HepG2 (cell line): ENCODE measurements around the gene ODAD4. TPM values are rescaled to one million over a fixed set of nuclear protein-coding genes. Genes with fewer than 3 reads are reported as not detected.

Source experiments
- AGO1 ChIP-seq: fragments of 200-400 bp; formaldehyde crosslinking; IDR thresholded peaks from 2 replicates; pipeline ENCODE4 v1.6.1; 2017; ENCODE audit warnings: mild to moderate bottlenecking, low read depth, low read length, moderate library complexity; ENCODE audit not compliant: poor library complexity, severe bottlenecking
- CEBPG ChIP-seq: IDR thresholded peaks from 2 replicates; pipeline ENCODE4 v1.6.1; 2016
- EP300 ChIP-seq, 3 experiments: sonication (generic) in 1 of 3; formaldehyde crosslinking in 1 of 3; IDR thresholded peaks; 2 replicates each; pipeline versions ENCODE4 v1.5.1 to v1.6.1; 2011 to 2020; ENCODE audit warnings: low read depth in 2 of 3, low read length in 2 of 3, borderline replicate concordance in 1 of 3, improper control_type of control experiment in 1 of 3, mild to moderate bottlenecking in 1 of 3, missing genetic modification reagents in 1 of 3, moderate library complexity in 1 of 3
- GTF3A ChIP-seq: sonication (generic); formaldehyde crosslinking; conservative IDR thresholded peaks from 2 replicates; pipeline ENCODE4 v1.4.0; 2020; ENCODE audit warnings: mild to moderate bottlenecking, missing genetic modification reagents
- HDAC2 ChIP-seq: sonication (generic); formaldehyde crosslinking; IDR thresholded peaks from 2 replicates; pipeline ENCODE4 v1.4.0; 2020; ENCODE audit warnings: missing genetic modification reagents
- HNF4A ChIP-seq: sonication (generic); formaldehyde crosslinking; IDR thresholded peaks from 2 replicates; pipeline ENCODE4 v1.4.0; 2020; ENCODE audit warnings: missing genetic modification reagents
- MED8 ChIP-seq: sonication (generic); formaldehyde crosslinking; IDR thresholded peaks from 2 replicates; pipeline ENCODE4 v1.8.1; 2023; ENCODE audit warnings: mild to moderate bottlenecking, missing genetic modification reagents; ENCODE audit not compliant: insufficient replicate concordance
- MTERF4 ChIP-seq: sonication (generic); formaldehyde crosslinking; IDR thresholded peaks from 2 replicates; pipeline ENCODE4 v1.8.0; 2023; ENCODE audit warnings: mild to moderate bottlenecking, missing genetic modification reagents
- MXD1 ChIP-seq: sonication (generic); formaldehyde crosslinking; IDR thresholded peaks from 2 replicates; pipeline ENCODE4 v1.4.0; 2020; ENCODE audit warnings: mild to moderate bottlenecking, missing genetic modification reagents
- NFIC ChIP-seq: IDR thresholded peaks from 2 replicates; pipeline ENCODE4 v1.6.1; 2012; ENCODE audit warnings: mild to moderate bottlenecking, low read length, inconsistent platforms
- PAWR ChIP-seq: sonication (generic); formaldehyde crosslinking; IDR thresholded peaks from 2 replicates; pipeline ENCODE4 v1.4.0; 2020; ENCODE audit warnings: missing genetic modification reagents, mild to moderate bottlenecking, borderline replicate concordance
- TAF15 ChIP-seq: fragments of 200-400 bp; formaldehyde crosslinking; IDR thresholded peaks from one replicate; pipeline ENCODE4 v1.6.1; 2018; ENCODE audit warnings: mild to moderate bottlenecking, low read depth, low read length; ENCODE audit not compliant: poor library complexity, severe bottlenecking
- TBX3 ChIP-seq: fragments of 450-650 bp; IDR thresholded peaks from 2 replicates; pipeline ENCODE4 v1.6.1; 2017; ENCODE audit warnings: antibody characterized with exemption, mild to moderate bottlenecking, inconsistent platforms, borderline replicate concordance
- TMF1 ChIP-seq: sonication (generic); formaldehyde crosslinking; IDR thresholded peaks from 2 replicates; pipeline ENCODE4 v1.8.1; 2022; ENCODE audit warnings: low read depth, missing genetic modification reagents
- ZBTB37 ChIP-seq: sonication (generic); formaldehyde crosslinking; IDR thresholded peaks from 2 replicates; pipeline ENCODE4 v1.4.0; 2020; ENCODE audit warnings: mild to moderate bottlenecking, missing genetic modification reagents
- ZFP82 ChIP-seq: sonication (generic); formaldehyde crosslinking; IDR thresholded peaks from 2 replicates; pipeline ENCODE4 v1.5.1; 2020; ENCODE audit warnings: mild to moderate bottlenecking, missing genetic modification reagents, borderline replicate concordance
- ZKSCAN8 ChIP-seq: IDR thresholded peaks from 2 replicates; pipeline ENCODE4 v1.6.1; 2016; ENCODE audit warnings: borderline replicate concordance, missing genetic modification reagents, missing compliant biosample characterization
- ZMYM3 ChIP-seq: sonication (generic); formaldehyde crosslinking; IDR thresholded peaks from 2 replicates; pipeline ENCODE4 v1.5.1; 2020; ENCODE audit warnings: mild to moderate bottlenecking, missing genetic modification reagents
- ZNF180 ChIP-seq: sonication (generic); formaldehyde crosslinking; IDR thresholded peaks from 2 replicates; pipeline ENCODE4 v1.4.0; 2020; ENCODE audit warnings: low read depth, missing genetic modification reagents, borderline replicate concordance
- ZNF337 ChIP-seq: sonication (generic); formaldehyde crosslinking; IDR thresholded peaks from 2 replicates; pipeline ENCODE4 v1.5.1; 2020; ENCODE audit warnings: missing genetic modification reagents, low read depth, mild to moderate bottlenecking, borderline replicate concordance
- ZNF543 ChIP-seq: sonication (generic); formaldehyde crosslinking; IDR thresholded peaks from 2 replicates; pipeline ENCODE4 v1.4.0; 2020; ENCODE audit warnings: mild to moderate bottlenecking, missing genetic modification reagents
- ZNF7 ChIP-seq: IDR thresholded peaks from 2 replicates; pipeline ENCODE4 v1.6.1; 2016; ENCODE audit warnings: missing biosample characterization, missing genetic modification reagents
- ZNF709 ChIP-seq: sonication (generic); formaldehyde crosslinking; IDR thresholded peaks from 2 replicates; pipeline ENCODE4 v1.5.0; 2020; ENCODE audit warnings: mild to moderate bottlenecking, missing genetic modification reagents
- ZNF740 ChIP-seq: sonication (generic); formaldehyde crosslinking; IDR thresholded peaks from 2 replicates; pipeline ENCODE4 v1.4.0; 2020; ENCODE audit warnings: missing genetic modification reagents
- ZNF746 ChIP-seq: sonication (generic); formaldehyde crosslinking; IDR thresholded peaks from 2 replicates; pipeline ENCODE4 v1.8.0; 2022; ENCODE audit warnings: mild to moderate bottlenecking, missing genetic modification reagents
- ZNF879 ChIP-seq: sonication (generic); formaldehyde crosslinking; IDR thresholded peaks from 2 replicates; pipeline ENCODE4 v1.8.1; 2023; ENCODE audit warnings: missing genetic modification reagents
- polyA plus RNA-seq, 8 experiments: library from polyadenylated mRNA; depleted of rRNA in 3 of 8; stranded (reverse) in 7 of 8; unstranded in 1 of 8; fragments of >200 nt; fragmentation: Illumina TruSeq in 4 of 8; extraction: Trizol in 4 of 8; gene quantifications; 2 replicates each; pipeline versions ENCODE4 v1.2.1 to v1.2.3, GENCODE V29; 2011 to 2016; ENCODE audit warnings: low read depth in 4 of 8, missing spikeins in 1 of 8, mixed read lengths in 1 of 8; ENCODE audit not compliant: insufficient read depth in 1 of 8
- total RNA-seq, 5 experiments: library from RNA; depleted of rRNA; stranded (reverse); fragments of >200 nt; fragmentation: Illumina TruSeq; extraction: Trizol; gene quantifications; 2 replicates each; pipeline ENCODE4 v1.2.3, GENCODE V29; 2016; ENCODE audit warnings: low read depth in 1 of 5

The ODAD4 gene
- total and polyA plus RNA-seq, 2 of the 13 experiments (the other 11 are each of a cell fraction or from before 2014, with no cell fraction given), result 0.48 to 0.53 TPM

GRCh38 chr17:41967141-41967920 lies 36.9 kb downstream of the ODAD4 start (continued):
- TF ChIP-seq ZNF740 (CRISPR knock-in tag) (0 out of 2 replicates have a peak, but pooled peaks have one; percentile 64), ZNF746 (CRISPR knock-in tag) (0 out of 2 replicates have a peak, but pooled peaks have one; percentile 12), GTF3A (CRISPR knock-in tag) (no peak; the same call in 1 of the 2 replicates), MED8 (CRISPR knock-in tag) (peak; percentile 36), ZNF7 (0 out of 2 replicates have a peak, but pooled peaks have one; percentile 16), TMF1 (0 out of 2 replicates have a peak, but pooled peaks have one; percentile 31), ZNF709 (0 out of 2 replicates have a peak, but pooled peaks have one; percentile 16), ZNF543 (CRISPR knock-in tag) (no peak), TAF15 (no peak), ZNF180 (CRISPR knock-in tag) (no peak), HNF4A (CRISPR knock-in tag) (peak; percentile 25; the same call in 1 of the 2 replicates), TBX3 (peak; percentile 38; the same call in 1 of the 2 replicates), CEBPG (CRISPR knock-in tag) (no peak; the same call in 1 of the 2 replicates), MTERF4 (peak; percentile 24), AGO1 (peak; percentile 74), ZBTB37 (CRISPR knock-in tag) (peak; percentile 49; the same call in 1 of the 2 replicates), ZMYM3 (peak; percentile 93), PAWR (CRISPR knock-in tag) (no peak), ZKSCAN8 (CRISPR knock-in tag) (no peak), EP300 (IDR thresholded peaks at IDR 0.05; ENCODE audit: low read depth in 2 of 2, low read length in 2 of 2) (peak; percentile 39 to 48; a peak in 1 of 4 replicates), EP300 (CRISPR knock-in tag; IDR thresholded peaks at IDR 0.05; ENCODE audit: borderline replicate concordance) (peak; percentile 61; the same call in 1 of the 2 replicates), MXD1 (CRISPR knock-in tag) (0 out of 2 replicates have a peak, but pooled peaks have one; percentile 32), ZNF879 (CRISPR knock-in tag) (no peak), HDAC2 (CRISPR knock-in tag) (peak; percentile 9; the same call in 1 of the 2 replicates), NFIC (no peak; the same call in 1 of the 2 replicates), ZNF337 (CRISPR knock-in tag) (peak; percentile 64; the same call in 1 of the 2 replicates), ZFP82 (no peak)
